Posterior cingulate gyrus (tissue), 11 donors: ENCODE measurements around the gene MACROH2A2.

Experiments
- DNase-seq, 10 donors: peaks; one replicate each; pipeline versions ENCODE4 v3.0.0 to v3.0.0-alpha.2; 2020 to 2021; ENCODE audit warnings: mixed read lengths in 3 of 10
- intact Hi-C: fragments of 100-400 bp; cut with DNase I; formaldehyde crosslinking; loops from one replicate; pipeline ENCODE4 v1.15.1; 2023

The MACROH2A2 gene

GRCh38 chr10:70124918-70125317 is 72.3 kb downstream of the MACROH2A2 start:
- DNase-seq: no peak
- intact Hi-C loops: no loop called here

- peak in 1 of 10 donors; percentile 44 for DNase-seq
- intact Hi-C loops: no loop called here
These were observed 73.4 kb downstream of the MACROH2A2 start for GRCh38 chr10:70125918-70126552.

GRCh38 chr10:70126700-70127395 is 74.2 kb downstream of the MACROH2A2 start:
- DNase-seq: peak in 1 of 10 donors; percentile 60
- intact Hi-C loops: no loop called here

GRCh38 chr10:70130878-70131559 is 78.4 kb downstream of the MACROH2A2 start:
- peak in 1 of 10 donors; percentile 42 for DNase-seq
- intact Hi-C loops: no loop called here

GRCh38 chr10:70131560-70131937 is 78.9 kb downstream of the MACROH2A2 start:
- intact Hi-C loops: no loop called here
- peak in 1 of 10 donors; percentile 22 for DNase-seq

GRCh38 chr10:70132098-70133029 is 79.7 kb downstream of the MACROH2A2 start, which contains the start of gene AIFM2:
Gene AIFM2 (minus strand): TSS chr10:70132825. CDS start chr10:70124084, 8,741 bp downstream.
- intact Hi-C loops: no loop called here
- peak in 5 of 10 donors; percentile 37 to 86 (median 78) for DNase-seq

GRCh38 chr10:70135046-70135445 is 82.4 kb downstream of the MACROH2A2 start:
- intact Hi-C loops: no loop called here
- DNase-seq: peak in 1 of 10 donors; percentile 5

GRCh38 chr10:70135684-70136083 is 83.0 kb downstream of the MACROH2A2 start:
- intact Hi-C loops: no loop called here
- peak in 2 of 10 donors; percentile 2 to 26 for DNase-seq

- intact Hi-C loops: no loop called here
- DNase-seq: no peak
These were observed 84.5 kb downstream of the MACROH2A2 start for GRCh38 chr10:70137135-70137534.

GRCh38 chr10:70137927-70138883 is 85.6 kb downstream of the MACROH2A2 start:
- peak in 1 of 10 donors; percentile 46 for DNase-seq
- intact Hi-C loops: no loop called here

GRCh38 chr10:70139151-70139996 is 86.7 kb downstream of the MACROH2A2 start:
- intact Hi-C loops: no loop called here
- DNase-seq: peak in 1 of 10 donors; percentile 30

- intact Hi-C loops: loop anchor here (10.0 kb wide), 1 partner anchor 225 kb away; no protein-coding TSS in a partner anchor
These were observed 87.3 kb downstream of the MACROH2A2 start for GRCh38 chr10:70139997-70140250.

GRCh38 chr10:70140297-70140696 is 87.7 kb downstream of the MACROH2A2 start:
- DNase-seq: no peak
- intact Hi-C loops: loop anchor here (10.0 kb wide), 1 partner anchor 225 kb away; no protein-coding TSS in a partner anchor

More at GRCh38 chr10:70139997-70140250, 87.3 kb downstream of the MACROH2A2 start:
- DNase-seq: peak in 1 of 10 donors; percentile 68

GRCh38 chr10:70142555-70142954 is 89.9 kb downstream of the MACROH2A2 start:
- DNase-seq: peak in 1 of 10 donors; percentile 71
- intact Hi-C loops: loop anchor here (10.0 kb wide), 1 partner anchor 222 kb away; no protein-coding TSS in a partner anchor

GRCh38 chr10:70144372-70145110 is 91.9 kb downstream of the MACROH2A2 start:
- intact Hi-C loops: loop anchor here (10.0 kb wide), 1 partner anchor 220 kb away; no protein-coding TSS in a partner anchor
- peak in 1 of 10 donors; percentile 26 for DNase-seq

GRCh38 chr10:70145166-70145665 is 92.6 kb downstream of the MACROH2A2 start:
- intact Hi-C loops: loop anchor here (10.0 kb wide), 1 partner anchor 220 kb away; no protein-coding TSS in a partner anchor
- DNase-seq: peak in 1 of 10 donors; percentile 18
